ENCODE results near the gene CXorf49.
A peak's percentile ranks its signal among the peaks of the same experiment; 100 is the strongest.
"Not testable (repeated sequence)": the region's sequence is repeated elsewhere in the genome, so short reads cannot be mapped to it uniquely, and the experiment has no call there.

The CXorf49 gene

DNA sequence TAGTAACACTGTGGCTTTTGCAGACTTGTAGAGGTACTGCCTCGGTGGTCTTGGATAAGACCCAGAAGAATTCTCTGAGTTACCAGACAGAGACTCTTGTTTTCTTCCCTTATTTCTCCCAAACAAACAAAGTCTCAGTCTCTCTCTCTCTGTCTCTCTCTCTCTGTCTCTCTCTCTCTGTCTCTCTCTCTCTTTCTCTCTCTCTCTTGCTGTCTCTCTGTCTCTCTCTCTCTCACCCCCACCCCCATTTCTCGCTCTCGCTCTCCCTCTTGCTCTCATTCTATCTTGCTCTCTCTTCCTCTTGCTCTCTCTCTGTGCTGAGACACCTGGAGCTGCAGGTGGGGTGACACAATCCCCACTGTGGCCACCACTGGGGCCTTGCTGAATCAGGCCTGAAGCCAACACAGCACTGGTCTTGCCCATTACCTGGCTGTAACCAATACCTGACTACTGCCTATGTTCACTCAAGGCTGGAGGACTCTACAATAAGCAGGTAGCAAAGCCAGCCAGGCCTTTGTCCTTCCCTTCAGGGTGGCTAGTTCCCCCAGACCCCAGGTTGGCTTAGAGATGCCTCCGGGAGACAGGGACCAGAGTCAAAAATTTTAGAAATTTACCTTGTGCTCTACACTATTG, 38.4 kb downstream of the CXorf49 start:
- TF ChIP-seq CTCF (IDR thresholded peaks at IDR 0.05; ENCODE audit: control insufficient read depth, insufficient read depth, low read depth, low read length, missing control alignments): no peak

GRCh38 chrX:71677195-71677594, 40.9 kb downstream of the CXorf49 start:
- DNase-seq (ENCODE audit: low read depth); H3K4me3 ChIP-seq (ENCODE audit: control insufficient read depth, low read depth, low read length): not testable (repeated sequence)

More for the DNA sequence above, 38.4 kb downstream of the CXorf49 start:
- DNase-seq (ENCODE audit: low read depth): no peak
- no peak overlapping the region for H3K4me3 ChIP-seq (ENCODE audit: control insufficient read depth, low read depth, low read length)

GRCh38 chrX:71676068-71676795, 41.9 kb downstream of the CXorf49 start:
- DNase-seq (ENCODE audit: low read depth); H3K4me3 ChIP-seq (ENCODE audit: control insufficient read depth, low read depth, low read length): not testable (repeated sequence)

DNA sequence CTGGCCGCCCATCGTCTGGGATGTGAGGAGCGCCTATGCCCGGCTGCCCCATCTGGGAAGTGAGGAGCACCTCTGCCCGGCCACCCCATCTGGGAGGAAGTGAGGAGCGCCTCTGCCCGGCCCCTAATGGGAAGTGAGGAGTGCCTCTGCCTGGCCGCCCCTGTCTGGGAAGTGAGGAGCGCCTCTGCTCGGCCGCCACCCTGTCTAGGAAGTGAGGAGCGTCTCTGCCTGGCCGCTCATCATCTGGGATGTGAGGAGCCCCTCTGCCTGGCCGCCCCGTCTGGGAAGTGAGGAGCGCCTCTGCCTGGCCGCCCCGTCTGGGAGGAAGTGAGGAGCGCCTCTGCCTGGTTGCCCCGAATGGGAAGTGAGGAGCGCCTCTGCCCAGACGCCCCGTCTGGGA, 42.4 kb downstream of the CXorf49 start:
- H3K4me3 ChIP-seq (ENCODE audit: control insufficient read depth, low read depth, low read length); DNase-seq (ENCODE audit: low read depth): not testable (repeated sequence)

DNA sequence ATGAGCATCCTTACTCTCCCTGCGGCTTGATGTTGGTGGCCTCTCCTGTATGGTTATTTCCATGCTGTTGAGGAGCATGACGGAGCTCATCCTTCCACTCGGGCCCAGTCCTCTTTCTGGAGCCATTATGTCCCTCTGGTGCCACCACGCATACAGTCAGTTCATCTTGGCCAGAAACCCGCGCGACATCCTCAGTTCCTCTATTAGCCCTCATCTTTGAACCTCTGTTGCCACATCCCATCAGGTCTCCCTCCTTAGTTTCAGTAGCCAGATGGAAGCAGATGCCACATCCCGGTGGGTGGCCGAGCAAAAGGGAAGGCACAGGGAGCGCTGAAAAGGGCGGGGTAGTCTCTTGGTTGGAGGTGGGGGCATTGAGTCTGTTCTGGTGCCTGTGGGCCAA, 46.1 kb downstream of the CXorf49 start:
- H3K4me3 ChIP-seq (ENCODE audit: control insufficient read depth, low read depth, low read length): no peak overlapping the region
- TF ChIP-seq CTCF (IDR thresholded peaks at IDR 0.05; ENCODE audit: control insufficient read depth, insufficient read depth, low read depth, low read length, missing control alignments): no peak
- DNase-seq (ENCODE audit: low read depth): no peak

GRCh38 chrX:71671043-71671780, 46.9 kb downstream of the CXorf49 start:
- TF ChIP-seq CTCF (IDR thresholded peaks at IDR 0.05; ENCODE audit: control insufficient read depth, insufficient read depth, low read depth, low read length, missing control alignments): no peak
- no peak overlapping the region for H3K4me3 ChIP-seq (ENCODE audit: control insufficient read depth, low read depth, low read length)
- DNase-seq (ENCODE audit: low read depth): no peak

DNA sequence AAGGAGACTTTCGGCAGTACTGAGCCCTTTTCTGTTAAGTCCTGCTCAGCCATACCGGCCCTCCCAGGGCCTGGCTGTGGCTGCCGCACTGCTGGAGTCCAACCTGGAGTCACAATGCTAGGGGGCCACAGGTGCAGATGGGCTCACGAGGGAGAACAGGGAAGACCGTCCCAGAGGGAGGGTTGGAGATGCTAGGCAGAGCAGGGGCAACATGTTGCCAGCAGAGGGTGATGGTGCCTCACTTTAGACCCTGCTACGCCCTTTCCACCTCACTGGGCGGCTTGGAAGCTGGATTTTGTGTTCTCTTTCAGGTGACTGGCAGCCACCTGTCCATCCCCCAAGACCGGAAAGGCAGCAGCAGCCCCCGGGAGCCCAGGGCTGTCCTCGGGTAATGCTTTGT, 48.1 kb downstream of the CXorf49 start:
- not testable (repeated sequence) for H3K4me3 ChIP-seq (ENCODE audit: control insufficient read depth, low read depth, low read length); DNase-seq (ENCODE audit: low read depth)
- peak; percentile 34 for TF ChIP-seq CTCF (IDR thresholded peaks at IDR 0.05; ENCODE audit: control insufficient read depth, insufficient read depth, low read depth, low read length, missing control alignments)

- DNase-seq (ENCODE audit: low read depth): no peak
- H3K4me3 ChIP-seq (ENCODE audit: control insufficient read depth, low read depth, low read length): no peak overlapping the region
- no peak for TF ChIP-seq CTCF (IDR thresholded peaks at IDR 0.05; ENCODE audit: control insufficient read depth, insufficient read depth, low read depth, low read length, missing control alignments)
These were observed 48.6 kb downstream of the CXorf49 start for GRCh38 chrX:71669492-71669891.
